Tibial artery (tissue), 4 donors: ENCODE data around the gene MOB1A.

Source experiments
- DNase-seq, 2 donors: peaks; one replicate each; pipeline ENCODE4 v3.0.0-alpha.2; 2019
- H3K27ac ChIP-seq, 2 donors: fragments of 200-600 bp; sonication (generic) in 1 of 2; 1 replicate in 1 of 2; 2 replicates in 1 of 2; pipeline ENCODE4 v1.5.1; 2018 to 2019; ENCODE audit warnings: mild to moderate bottlenecking in 1 of 2
- H3K27me3 ChIP-seq, 2 donors: fragments of 200-600 bp; sonication (generic) in 1 of 2; one replicate each; pipeline versions ENCODE4 v1.5.1 to v1.6.0; 2016 to 2019
- H3K36me3 ChIP-seq, 3 donors: fragments of 200-600 bp; sonication (generic) in 2 of 3; one replicate each; pipeline ENCODE4 v1.5.1; 2016 to 2019; ENCODE audit warnings: mild to moderate bottlenecking in 2 of 3
- H3K4me1 ChIP-seq, 4 donors: fragments of 200-600 bp; sonication (generic) in 2 of 4; 1 replicate in 3 of 4; 2 replicates in 1 of 4; pipeline ENCODE4 v1.5.1; 2016 to 2019
- H3K4me3 ChIP-seq, 2 donors: fragments of 200-600 bp; sonication (generic) in 1 of 2; 1 replicate in 1 of 2; 2 replicates in 1 of 2; pipeline ENCODE4 v1.5.1; 2018 to 2019; ENCODE audit warnings: mild to moderate bottlenecking in 2 of 2
- H3K9me3 ChIP-seq, 3 donors: fragments of 200-600 bp; sonication (generic) in 1 of 3; one replicate each; pipeline ENCODE4 v1.5.1; 2016 to 2019
- CTCF ChIP-seq, 2 experiments: fragments of 200-600 bp in 1 of 2; fragments of 450-650 bp in 1 of 2; IDR thresholded peaks; one replicate each; pipeline ENCODE4 v1.5.1; 2017 to 2019; ENCODE audit warnings: antibody characterized with exemption in 2 of 2, mild to moderate bottlenecking in 1 of 2, moderate library complexity in 1 of 2
- intact Hi-C: fragments of 100-400 bp; cut with DNase I; formaldehyde crosslinking; loops from one replicate; pipeline ENCODE4 v1.15.0; 2023; ENCODE audit warnings: low total_unique reads

Gene MOB1A

GRCh38 chr2:74204436-74204835 is 25.8 kb upstream of the MOB1A start:
- H3K27ac ChIP-seq, result peak overlapping the region; percentile 80 to 81
- peaks cover 0 to 92% (median 76%) of the 10 kb centered on the region in 4 donors for H3K4me1 ChIP-seq
- no peaks in the 10 kb centered on the region for H3K27me3 ChIP-seq
- H3K9me3 ChIP-seq, result no peaks in the 10 kb centered on the region
- intact Hi-C loops, result no loop called here
- no peak overlapping the region for H3K4me3 ChIP-seq
- peaks cover 19 to 30% (median 29%) of the 10 kb centered on the region in 3 donors for H3K36me3 ChIP-seq
- no peak for TF ChIP-seq CTCF (IDR thresholded peaks at IDR 0.05)
- no peak for DNase-seq

GRCh38 chr2:74201596-74201995 is 22.9 kb upstream of the MOB1A start:
- intact Hi-C loops, result no loop called here
- DNase-seq, result peak in 1 of 2 donors; percentile 44
- H3K4me1 ChIP-seq, result peaks cover 0 to 69% (median 58%) of the 10 kb centered on the region in 4 donors
- TF ChIP-seq CTCF (IDR thresholded peaks at IDR 0.05), result no peak
- peak overlapping the region; percentile 91 to 97 for H3K4me3 ChIP-seq
- H3K27me3 ChIP-seq, result no peaks in the 10 kb centered on the region
- H3K36me3 ChIP-seq, result peaks cover 0 to 4% (median 1%) of the 10 kb centered on the region in 3 donors
- no peaks in the 10 kb centered on the region for H3K9me3 ChIP-seq
- peak overlapping the region; percentile 95 to 97 for H3K27ac ChIP-seq

GRCh38 chr2:74201196-74201595 is 22.5 kb upstream of the MOB1A start:
- peaks cover 0 to 4% (median 0%) of the 10 kb centered on the region in 3 donors for H3K36me3 ChIP-seq
- no peak for DNase-seq
- peak overlapping the region; percentile 95 to 97 for H3K27ac ChIP-seq
- peaks cover 0 to 65% (median 54%) of the 10 kb centered on the region in 4 donors for H3K4me1 ChIP-seq
- peak overlapping the region; percentile 91 to 97 for H3K4me3 ChIP-seq
- no peak for TF ChIP-seq CTCF (IDR thresholded peaks at IDR 0.05)
- no peaks in the 10 kb centered on the region for H3K27me3 ChIP-seq
- intact Hi-C loops, result no loop called here
- no peaks in the 10 kb centered on the region for H3K9me3 ChIP-seq

GRCh38 chr2:74199871-74200305 is 21.2 kb upstream of the MOB1A start:
- Histone ChIP-seq H3K27ac (peak overlapping the region; percentile 95 to 97), H3K4me1 (peaks cover 0 to 52% (median 40%) of the 10 kb centered on the region in 4 donors), H3K36me3 (peaks cover 0 to 4% (median 0%) of the 10 kb centered on the region in 3 donors), H3K27me3 (no peaks in the 10 kb centered on the region), H3K9me3 (no peaks in the 10 kb centered on the region), H3K4me3 (peak overlapping the region; percentile 91 to 97)
- no peak for DNase-seq
- TF ChIP-seq CTCF (IDR thresholded peaks at IDR 0.05), result no peak
- intact Hi-C loops, result loop anchor here (2.0 kb wide), 1 partner anchor 19 kb away; no protein-coding TSS in a partner anchor

GRCh38 chr2:74199275-74199701 is 20.6 kb upstream of the MOB1A start:
- no peak for DNase-seq
- intact Hi-C loops, result loop anchor here (2.0 kb wide), 1 partner anchor 18 kb away; no protein-coding TSS in a partner anchor

More at GRCh38 chr2:74199275-74199701, 20.6 kb upstream of the MOB1A start:
- H3K4me1 ChIP-seq, result peaks cover 0 to 46% (median 34%) of the 10 kb centered on the region in 4 donors
- no peaks in the 10 kb centered on the region for H3K36me3 ChIP-seq
- no peaks in the 10 kb centered on the region for H3K9me3 ChIP-seq
- no peaks in the 10 kb centered on the region for H3K27me3 ChIP-seq
- peak overlapping the region; percentile 95 to 97 for H3K27ac ChIP-seq
- no peak for TF ChIP-seq CTCF (IDR thresholded peaks at IDR 0.05)
- H3K4me3 ChIP-seq, result peak overlapping the region; percentile 91 to 97
